DMS 273 (cell line): Measurements from ENCODE around the gene XYLT1.

Source experiments
- DNase-seq: peaks from one replicate; lab custom pipeline; 2025; ENCODE audit not compliant: unreplicated experiment; lab: John Stamatoyannopoulos, UW

The XYLT1 gene

DNA sequence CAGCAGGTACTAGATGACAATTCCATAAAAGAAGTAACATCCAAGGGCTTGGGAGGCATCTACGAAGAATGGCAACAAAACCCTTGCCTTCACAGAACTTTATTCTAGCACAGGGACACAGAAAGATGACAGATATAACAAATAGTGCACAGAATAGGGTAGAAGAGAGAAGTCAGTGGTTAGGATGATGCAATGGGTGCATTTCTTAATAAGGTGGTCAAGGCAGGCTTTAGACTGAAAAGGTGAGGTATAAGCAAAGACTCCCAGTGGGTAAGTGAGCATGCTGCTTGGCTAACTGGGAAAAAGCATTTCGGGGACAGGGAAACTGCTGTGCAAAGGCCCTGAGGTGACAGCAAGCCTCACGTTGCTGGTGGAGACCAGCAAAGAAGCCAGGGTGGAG lies 175.9 kb downstream of the XYLT1 start:
- no peak for DNase-seq

GRCh38 chr16:17293813-17294558 lies 176.8 kb downstream of the XYLT1 start:
- no peak for DNase-seq

- no peak for DNase-seq
These were observed 179.5 kb downstream of the XYLT1 start for GRCh38 chr16:17291289-17291688.

DNA sequence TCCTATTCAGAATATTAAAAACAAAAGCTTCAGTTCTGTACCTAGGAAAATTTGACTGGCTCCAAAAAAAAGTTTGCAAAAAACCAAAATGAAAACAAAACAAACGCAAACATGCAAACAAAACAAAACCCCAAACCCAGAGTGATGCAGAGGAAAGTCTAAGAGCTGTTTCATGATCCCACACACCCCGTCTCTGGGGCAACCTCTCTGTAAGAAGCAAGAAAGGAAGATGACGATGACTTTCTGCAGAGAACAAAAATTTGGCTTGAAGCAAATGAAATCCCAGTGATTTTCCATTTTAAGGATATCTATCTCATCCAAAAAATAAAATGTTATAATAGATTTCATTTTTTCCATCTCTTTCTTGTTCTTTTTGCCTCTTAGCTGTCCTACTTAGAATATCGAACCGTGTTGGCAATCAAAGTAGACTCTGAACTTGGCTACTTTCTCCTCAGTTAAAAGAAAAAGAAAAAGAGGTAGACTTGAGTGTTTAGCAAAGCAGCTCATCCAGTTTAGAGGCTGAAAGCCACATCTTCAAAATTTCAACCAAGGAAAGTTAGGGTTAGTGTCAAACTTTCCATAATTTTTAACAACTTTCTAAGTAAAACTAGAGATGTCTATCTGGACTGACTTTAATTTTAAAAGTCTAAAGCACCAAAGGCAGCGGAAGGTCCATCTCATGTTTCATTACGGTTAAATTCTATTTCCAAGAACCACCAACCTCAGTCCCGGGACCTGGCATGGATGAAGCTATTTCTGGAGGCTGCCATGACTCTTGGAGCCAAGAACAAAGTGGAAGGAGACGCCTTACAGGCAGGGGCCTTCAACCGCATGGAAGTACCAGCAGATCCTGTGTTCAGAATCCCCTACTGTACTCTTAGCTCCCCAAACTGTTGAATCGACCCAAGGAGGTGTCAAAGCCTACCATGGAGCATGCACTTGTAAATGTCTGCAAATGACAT lies 180.8 kb downstream of the XYLT1 start:
- no peak for DNase-seq

DNA sequence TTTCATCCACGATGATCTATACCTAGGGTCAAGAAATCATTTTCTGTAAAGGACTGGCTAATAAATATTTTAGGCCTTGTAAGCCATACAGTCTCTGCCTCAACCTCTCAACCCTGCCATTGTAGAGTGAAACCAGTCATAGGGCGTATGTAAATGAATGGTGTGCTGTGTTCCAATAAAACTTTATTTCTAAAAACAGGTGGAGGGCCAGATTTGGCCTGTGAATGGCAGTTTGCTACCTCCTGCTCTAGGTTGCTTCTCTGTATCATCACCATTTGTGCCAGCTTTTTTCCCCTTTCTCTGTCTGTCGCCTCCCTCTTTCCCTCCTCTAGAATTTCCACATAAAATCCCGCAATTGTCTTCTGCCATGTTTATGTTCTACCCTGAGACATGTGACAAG lies 181.7 kb downstream of the XYLT1 start:
- DNase-seq = no peak

DNA sequence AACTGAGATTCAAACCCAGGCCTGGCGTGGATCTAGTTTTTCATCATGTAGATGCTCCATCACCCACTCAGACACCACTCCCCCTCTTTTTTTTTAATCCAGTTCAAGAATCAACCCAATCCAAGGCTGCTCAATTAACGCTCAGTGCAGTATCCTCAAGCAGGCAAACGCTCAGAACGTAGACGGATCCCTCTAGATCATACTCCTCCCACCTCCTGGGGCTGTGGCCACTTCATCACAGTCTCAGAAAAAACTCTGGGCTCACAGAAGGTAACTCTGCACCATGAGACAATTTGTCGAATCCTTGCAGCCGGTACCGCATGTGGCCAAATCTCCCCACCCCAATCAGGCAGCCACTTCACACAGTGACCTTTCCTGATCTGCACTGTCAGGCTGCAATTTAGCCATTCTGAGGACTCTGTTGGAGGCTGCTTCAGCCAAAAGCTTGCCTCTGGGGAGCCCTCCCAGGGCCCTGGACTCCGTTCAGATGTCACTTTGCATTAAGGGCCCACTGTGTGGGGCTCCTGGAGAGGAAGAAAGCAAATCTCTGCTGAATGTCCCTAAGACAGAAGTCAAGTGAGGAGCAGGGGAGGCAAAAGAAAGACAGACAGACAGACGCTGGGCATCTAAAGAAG lies 183.5 kb downstream of the XYLT1 start:
- no peak for DNase-seq

DNA sequence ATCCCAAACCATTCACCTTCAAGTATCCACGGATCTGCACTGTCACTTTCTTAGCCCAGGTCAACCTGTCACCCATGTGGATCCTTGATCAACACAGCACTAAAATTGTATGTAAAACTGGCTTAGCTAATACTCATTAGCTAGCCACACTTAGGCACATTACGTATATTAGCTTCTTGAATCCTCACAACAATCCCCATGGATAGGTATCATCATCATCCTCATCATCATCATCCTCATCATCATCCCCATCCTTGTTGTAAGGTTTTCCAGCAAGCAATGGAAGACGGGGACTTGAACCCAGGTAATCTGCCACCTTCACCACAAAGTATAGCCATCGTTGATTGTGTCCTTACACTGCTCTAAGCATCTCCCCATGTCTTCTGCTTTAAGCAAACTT lies 184.3 kb downstream of the XYLT1 start:
- no peak for DNase-seq

GRCh38 chr16:17283016-17283415 lies 187.7 kb downstream of the XYLT1 start:
- peak; percentile 95 for DNase-seq

- DNase-seq = no peak
These were observed 188.5 kb downstream of the XYLT1 start for GRCh38 chr16:17282247-17282646.

GRCh38 chr16:17281052-17281451 lies 189.7 kb downstream of the XYLT1 start:
- DNase-seq = no peak

DNA sequence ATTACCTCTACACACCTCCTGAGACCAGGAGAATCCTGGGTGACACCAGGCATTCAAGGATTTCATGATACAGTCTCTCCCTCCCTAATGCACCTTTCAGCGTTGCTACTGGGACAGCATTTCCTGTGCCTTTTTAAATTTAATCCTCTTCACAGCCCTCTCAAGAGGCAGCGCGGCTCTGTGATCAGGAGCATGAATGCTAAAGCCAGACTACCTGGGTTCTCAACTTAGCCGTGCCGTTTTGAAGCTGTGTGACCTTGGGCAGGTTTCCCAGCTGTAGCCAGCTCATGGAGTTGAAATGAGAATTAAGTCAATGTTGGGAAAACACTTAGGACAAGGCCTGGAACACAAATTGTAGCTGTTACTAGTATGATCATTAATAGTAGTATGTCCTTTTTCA lies 191.8 kb downstream of the XYLT1 start:
- no peak for DNase-seq

GRCh38 chr16:17277981-17278381 lies 192.8 kb downstream of the XYLT1 start:
- DNase-seq = peak; percentile 60

GRCh38 chr16:17276610-17277009 lies 194.2 kb downstream of the XYLT1 start:
- no peak for DNase-seq

- DNase-seq = no peak
These were observed 194.7 kb downstream of the XYLT1 start for GRCh38 chr16:17276010-17276530.

- DNase-seq = no peak
These were observed 195.4 kb downstream of the XYLT1 start for GRCh38 chr16:17275076-17276009.

DNA sequence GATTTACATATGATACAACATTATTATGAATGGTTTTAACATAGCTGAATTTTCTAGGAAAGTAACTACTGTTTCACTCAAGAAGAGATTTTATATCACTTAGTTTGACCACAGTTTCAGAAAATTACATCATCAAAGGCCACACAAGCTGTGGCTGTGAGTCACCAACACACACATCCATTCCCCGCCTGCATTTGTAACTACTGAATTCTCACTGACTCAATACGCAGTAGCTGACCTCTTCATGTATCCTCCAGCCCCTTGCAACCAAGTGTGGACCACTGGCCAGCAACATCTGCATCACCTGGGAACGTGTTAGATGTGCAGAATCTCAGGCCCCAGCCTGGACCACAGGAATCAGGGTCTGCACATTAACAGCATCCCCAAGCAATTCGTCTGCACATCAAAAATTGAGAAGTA lies 197.6 kb downstream of the XYLT1 start:
- peak; percentile 17 for DNase-seq

- DNase-seq = no peak
These were observed 198.0 kb downstream of the XYLT1 start for GRCh38 chr16:17272716-17273115.

GRCh38 chr16:17271687-17272086 lies 199.1 kb downstream of the XYLT1 start:
- DNase-seq = peak; percentile 54

- peak; percentile 42 for DNase-seq
These were observed 200.1 kb downstream of the XYLT1 start for GRCh38 chr16:17270683-17271109.

- DNase-seq = no peak
These were observed 200.6 kb downstream of the XYLT1 start for GRCh38 chr16:17270111-17270510.
